NCI-H510A (cell line): ENCODE measurements around the gene MAPK4.
"Not testable (repeated sequence)": the region's sequence is repeated elsewhere in the genome, so short reads cannot be mapped to it uniquely, and the experiment has no call there.

Experiments
- DNase-seq: peaks from one replicate; lab custom pipeline; 2025; lab: John Stamatoyannopoulos, UW

MAPK4 gene

DNA sequence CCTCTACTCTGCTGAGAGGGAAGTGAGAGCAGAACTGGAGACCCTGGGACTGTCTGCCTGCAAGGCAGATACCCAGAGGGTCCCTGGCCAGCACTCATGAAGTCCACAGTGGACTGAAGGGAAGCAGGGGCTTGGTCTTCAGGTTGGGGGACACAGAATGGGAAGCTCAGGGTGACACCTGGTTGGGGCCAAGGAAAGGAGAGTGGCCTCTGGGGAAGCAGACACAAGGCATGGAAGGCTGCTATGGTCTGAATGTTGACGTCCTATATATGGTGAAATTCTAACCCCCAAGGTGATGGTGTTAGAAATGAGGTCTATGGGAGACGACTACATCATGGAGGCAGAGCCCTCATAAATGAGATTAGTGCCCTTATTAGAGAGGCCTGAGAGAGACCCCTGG is 190.7 kb downstream of the MAPK4 start:
- DNase-seq: no peak

DNA sequence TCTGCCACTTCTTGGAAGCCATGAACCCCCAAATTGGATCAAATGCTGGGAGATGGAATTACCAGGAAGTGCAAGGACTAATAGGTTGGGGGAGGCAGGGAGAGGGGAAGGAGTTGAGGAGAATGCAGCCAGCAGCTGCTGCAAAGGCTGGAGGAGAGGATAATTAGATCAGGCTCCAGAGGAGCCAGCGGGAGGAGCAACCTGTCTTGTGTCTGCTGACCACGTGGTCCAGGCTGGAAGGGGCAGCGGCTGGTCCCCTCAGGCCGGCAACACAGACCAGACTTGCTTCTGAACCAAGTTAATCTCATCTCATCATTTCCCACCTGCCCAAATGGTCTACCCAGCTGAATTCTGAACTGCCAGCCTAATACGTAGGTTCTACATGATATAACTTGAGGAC is 191.6 kb downstream of the MAPK4 start:
- DNase-seq: no peak

DNA sequence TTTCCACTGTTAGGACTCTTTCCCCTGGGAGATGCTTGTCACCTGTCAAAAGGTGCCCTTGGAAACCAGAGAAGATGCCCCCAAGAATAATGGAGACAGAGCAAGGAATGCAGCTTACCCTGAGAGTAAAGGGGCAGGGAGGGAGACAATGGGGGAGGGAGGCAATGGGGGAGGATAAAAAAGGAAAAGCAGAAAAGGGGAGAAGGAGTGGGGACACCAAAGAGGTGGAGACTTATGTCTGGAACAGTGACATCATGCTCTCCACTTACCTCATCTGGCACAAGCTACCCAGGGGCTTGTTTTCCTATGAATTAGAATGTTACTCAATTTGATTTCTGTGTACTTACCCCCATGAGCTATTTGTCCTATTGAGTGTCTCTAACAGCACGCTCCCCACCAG is 192.1 kb downstream of the MAPK4 start:
- DNase-seq: no peak

DNA sequence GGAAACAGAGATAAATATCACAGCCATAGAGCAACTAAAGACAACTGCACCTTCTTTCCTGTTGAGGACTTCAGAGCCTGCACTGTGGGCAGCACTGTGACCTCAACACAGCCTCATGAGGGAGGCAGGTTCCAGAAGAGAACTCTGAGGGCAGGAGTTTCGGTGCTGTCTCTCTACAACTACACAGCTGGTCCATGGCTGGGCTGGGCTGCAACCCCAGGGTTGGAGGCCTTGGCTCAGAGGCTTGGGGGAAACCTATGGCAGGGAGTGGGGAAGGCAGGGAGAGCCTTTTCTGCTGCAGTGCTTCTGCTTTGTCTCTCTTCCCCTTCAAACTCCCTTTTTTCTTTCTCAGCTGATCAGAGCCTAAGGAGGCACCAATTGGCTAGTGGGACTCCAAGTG is 193.4 kb downstream of the MAPK4 start:
- DNase-seq: no peak

DNA sequence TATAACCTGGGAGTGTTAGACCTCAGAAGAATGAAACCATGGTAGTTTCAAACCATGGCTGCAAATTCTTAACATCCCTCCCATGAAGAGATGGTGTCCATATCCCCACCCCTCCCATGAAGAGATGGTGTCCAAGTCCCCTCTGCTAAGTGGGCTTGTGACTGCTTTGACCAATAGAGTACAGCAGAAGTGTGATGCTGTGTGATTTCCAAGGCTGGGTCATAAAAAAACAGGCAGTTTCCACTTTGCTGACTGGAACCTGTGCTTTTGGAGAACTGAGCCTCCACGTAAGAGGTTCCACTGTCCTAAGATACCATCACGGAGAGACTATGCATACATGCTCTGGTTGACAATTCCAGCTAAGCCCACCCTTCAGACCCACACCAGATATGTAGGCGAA is 194.4 kb downstream of the MAPK4 start:
- DNase-seq: no peak

DNA sequence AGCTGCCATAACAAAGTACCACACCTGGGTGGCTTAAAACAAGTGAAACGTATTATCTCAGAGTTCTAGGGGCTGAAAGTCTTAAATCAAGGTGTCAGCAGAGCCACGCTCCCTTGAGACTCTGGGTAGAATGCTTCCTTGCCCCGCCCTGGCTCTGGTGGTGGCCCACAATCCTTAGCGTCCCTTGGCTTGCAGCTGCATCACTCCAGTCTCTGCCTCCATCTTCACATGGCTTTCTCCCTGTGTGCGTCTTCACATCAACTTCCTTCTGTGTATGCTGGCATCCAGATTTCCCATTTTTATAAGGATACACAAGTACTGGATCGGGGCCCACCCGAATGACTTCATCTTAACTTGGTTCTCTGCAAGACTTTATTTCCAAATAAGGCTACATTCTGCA is 197.5 kb downstream of the MAPK4 start:
- DNase-seq: no peak

DNA sequence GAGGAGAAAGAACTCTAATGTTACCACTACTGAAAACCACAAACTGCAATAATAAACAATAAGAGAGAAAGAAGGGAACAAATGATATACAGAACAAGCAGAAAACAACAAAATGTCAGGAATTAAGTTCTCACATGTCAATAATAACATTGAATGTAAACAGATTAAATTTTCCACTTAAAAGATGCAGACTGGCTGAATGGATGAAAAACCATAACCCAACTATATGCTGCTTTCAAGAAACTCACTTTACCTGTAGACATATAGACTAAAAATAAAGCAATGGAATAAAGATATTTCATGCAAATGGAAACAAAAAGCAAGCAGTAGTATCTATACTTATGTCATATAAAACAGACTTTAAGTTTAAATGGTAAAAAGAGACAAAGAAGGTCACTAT is 209.6 kb downstream of the MAPK4 start:
- no peak for DNase-seq

DNA sequence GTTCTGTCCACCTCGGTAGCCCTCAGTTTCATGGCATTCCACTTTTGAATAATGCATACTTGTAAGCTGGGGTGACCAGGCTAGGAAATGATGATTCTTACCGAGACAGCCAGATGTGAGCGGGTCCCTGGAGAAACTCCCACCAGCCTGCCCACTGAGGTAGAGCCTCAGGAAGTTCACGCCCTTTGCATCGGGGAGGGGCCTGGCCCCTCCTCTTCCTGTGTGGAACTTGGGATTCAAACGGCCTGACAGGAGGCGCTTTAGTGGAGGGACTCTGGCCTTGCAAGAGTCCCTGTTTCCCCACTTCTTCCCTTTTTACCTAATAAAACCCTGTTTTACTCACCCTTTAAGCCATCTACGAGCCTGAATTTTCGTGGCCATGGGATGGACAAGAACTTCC is 215.3 kb downstream of the MAPK4 start:
- DNase-seq: no peak

DNA sequence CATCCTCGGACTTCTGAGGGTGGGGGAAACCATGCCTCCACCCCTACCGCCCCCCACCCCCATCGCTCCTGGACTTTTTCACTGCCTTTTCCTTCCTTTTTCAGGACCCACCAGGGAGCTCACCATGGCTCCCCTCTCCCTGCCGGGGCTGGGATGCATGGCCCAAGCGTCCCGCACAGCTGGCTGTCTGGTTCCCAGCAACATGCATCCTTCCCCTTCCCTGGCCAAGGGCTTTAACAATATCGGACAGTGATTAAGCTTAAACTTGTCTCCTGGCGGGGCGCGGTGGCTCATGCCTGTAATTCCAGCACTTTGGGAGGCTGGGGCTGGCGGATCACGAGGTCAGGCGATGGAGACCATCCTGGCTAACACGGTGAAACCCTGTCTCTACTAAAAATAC is 215.8 kb downstream of the MAPK4 start:
- DNase-seq: no peak

DNA sequence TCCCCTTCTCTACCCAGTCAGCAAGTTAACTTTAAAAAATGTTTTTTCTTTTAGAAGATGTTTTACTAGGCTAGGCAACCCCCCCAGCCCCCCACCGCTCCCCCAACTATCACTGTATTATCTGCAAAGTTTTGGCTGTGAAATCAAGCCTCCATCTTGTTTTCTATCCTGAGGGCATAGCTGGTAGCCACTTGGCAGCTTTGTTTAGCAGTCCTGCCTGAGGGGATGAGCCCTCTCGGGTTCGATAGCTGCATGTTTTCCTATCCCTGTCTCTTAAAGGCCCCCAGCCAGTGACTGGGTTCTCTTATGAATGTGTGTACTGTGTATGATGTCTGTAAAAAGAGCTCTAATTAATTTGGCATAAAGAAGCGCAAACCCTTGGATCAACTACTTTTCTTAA is 216.5 kb downstream of the MAPK4 start:
- DNase-seq: no peak

DNA sequence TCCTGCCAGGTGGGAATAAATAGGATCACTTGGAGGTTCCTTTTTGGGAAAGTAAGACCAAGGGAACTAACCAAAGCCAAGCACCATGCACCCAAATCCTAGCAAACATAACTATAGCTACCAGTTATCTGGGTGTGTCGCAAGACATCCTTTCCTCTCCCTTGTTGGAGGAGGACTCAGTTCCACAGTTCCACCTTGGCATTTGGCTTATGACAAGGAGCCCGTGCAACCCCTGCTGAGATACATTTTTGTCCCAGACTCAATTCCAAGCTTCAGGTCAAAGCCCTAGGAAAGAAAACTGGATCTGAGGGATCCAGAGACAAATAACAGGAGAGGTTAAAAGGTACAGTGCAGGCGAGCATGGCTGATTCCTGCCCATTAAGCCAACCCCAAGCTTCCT is 219.1 kb downstream of the MAPK4 start:
- DNase-seq: not testable (repeated sequence)
